NCI-H446 (cell line): ENCODE measurements around the gene CNOT6.

Experiments used
- DNase-seq, 2 experiments: peaks; one replicate each; lab custom pipeline; 2025; lab: John Stamatoyannopoulos, UW

Gene CNOT6

DNA sequence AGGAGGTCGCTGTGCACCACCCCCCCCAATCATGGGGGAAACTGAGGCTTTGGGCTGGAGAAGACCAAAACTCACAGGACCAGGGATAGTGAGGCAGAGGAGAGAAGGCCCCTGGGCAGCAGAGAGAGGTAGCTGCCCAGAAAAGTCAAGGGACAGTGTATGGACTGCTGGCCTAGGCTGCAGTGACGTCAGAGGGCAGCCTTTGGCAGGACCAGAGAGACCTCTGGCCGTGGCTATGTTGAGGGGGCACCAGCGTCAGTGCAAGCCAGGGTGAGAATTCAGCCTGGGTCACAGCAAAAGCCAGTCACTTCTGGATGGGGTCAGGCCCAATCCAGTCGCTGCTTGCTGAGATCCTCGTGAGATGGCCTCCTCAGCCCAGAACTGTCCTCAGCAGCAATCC lies 128.7 kb downstream of the CNOT6 start:
- DNase-seq, result no peak

DNA sequence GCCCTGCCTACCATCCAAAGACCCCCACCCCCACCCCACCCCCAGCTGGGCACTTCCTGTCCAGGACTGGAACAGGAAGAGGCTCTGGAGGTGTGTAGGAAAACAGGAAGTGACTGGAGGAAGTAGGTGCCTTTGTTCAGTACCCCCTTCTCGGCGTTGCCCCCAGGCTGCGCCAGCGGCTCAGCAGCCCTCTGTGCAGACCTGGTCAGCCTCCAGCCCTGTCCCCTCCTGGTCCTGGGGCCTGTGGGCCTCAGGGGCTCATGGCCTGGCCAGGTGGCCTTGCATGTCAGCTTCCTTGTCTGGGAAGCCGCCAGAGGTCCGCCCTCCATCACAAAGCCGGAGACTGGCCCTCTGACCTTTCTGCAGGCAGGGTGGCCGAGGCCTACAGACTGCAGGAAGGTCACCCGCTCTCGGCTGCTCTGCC lies 129.2 kb downstream of the CNOT6 start:
- no peak for DNase-seq

DNA sequence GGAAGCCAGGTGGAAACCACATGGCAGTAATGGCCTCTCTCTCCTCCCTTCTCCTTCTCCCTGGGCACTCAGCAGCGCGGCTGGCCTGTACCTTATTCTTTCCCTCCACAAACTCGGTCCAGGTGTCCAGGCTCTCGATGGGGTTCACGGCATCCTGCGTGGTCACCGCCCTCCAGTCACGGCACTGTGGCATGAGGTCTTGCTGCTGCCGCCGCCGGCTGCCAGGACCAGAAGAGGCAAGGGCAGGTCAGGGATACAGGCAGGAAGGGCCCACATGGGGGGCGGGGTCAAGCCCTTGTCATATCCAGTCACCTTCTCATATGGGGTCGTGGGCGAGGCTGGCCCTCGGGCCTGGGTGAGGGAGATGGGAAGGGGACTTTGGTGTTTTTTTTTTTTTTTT lies 129.7 kb downstream of the CNOT6 start:
- no peak for DNase-seq

DNA sequence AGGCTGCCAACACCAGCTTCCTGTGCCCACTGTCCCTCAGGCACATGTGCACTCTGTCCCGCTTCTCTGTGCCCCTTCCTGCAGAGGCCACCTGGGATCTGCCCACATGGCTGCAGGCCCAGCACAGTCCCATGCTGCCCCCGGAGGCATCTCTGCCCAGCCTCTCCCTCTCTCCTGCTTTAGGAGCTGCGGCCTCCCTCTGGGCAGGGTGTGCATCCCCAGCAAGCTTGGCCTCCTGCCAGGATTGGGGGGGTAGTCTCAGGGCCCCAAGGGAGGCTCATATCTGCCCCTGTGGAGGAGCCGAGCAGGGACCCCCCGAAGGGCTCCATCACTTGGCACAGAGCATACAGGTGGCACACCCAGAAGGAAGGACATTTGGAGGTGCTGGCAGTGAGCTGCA lies 130.4 kb downstream of the CNOT6 start:
- no peak for DNase-seq

DNA sequence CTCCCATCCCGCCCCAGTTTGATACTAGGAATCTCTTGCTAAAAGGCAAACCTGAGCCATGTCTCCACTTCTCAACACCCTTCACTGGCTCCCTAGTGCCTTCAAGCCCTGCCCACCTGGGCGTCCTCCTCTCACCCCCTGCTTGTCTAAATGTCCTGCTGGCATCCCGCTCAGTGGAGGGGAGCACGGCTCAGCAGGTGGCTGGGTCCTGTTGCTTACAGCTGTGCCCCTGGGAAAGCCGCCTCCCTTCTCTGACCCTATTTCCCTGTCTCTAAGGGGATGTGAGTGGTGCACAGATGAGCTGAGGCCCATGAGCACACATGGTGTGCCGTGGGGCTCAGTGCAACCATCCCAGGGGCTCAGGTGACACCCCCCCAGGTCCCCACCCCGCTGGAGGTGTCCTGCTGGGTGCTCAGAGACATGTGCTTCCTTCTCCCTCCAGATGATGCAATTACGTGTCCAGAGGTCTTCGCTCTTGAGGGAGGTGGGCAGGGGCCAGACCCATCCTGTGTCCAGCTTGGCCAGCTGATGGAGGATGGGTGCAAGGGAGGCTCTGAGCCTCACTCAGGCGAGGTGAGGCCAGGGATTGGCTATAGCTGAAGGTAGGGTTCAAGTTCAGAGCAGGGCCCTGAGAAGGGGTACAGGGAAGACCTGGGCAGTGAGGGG lies 131.1 kb downstream of the CNOT6 start:
- DNase-seq, result no peak

DNA sequence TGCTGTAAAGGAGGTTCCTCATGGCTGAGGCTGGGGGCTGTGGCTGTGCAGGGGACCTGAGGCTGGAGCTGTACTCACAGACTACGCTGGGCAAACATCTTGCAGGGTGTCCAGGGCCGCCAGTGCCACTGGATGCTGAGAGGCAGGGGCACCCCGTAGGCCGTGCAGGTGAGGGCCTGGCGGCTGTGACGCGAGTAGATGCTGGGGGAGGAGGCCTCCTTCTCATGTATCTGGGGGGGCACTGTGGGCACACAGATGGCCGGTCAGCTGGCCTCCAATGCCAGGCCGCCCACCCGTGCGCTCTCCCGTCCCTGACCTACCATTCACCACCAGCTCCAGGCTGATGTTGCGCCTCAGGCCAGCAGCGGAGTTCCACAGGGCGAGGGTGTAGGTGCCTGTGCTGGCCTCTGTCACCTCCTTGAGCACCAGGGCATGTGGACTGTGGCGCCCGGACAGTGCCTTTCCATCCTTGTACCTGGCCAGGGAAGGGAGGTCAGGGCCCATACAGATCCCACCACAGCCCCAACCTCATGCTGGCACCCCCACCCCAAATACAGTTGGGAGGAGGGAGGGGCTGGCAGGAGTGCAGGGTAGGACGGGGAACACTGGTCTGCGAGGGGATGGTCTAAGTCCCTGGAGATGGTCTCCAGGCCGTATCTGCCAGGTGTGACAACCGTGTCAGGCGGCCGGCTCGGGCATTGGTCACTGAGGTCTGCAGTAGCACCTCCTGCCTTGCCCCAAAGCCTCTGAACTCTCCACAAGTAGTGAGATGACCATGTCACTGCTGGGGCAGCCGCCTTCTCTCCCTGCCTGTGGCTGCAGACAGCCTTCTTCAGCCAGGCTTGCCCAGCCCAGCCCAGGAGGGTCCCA lies 131.8 kb downstream of the CNOT6 start:
- no peak for DNase-seq

DNA sequence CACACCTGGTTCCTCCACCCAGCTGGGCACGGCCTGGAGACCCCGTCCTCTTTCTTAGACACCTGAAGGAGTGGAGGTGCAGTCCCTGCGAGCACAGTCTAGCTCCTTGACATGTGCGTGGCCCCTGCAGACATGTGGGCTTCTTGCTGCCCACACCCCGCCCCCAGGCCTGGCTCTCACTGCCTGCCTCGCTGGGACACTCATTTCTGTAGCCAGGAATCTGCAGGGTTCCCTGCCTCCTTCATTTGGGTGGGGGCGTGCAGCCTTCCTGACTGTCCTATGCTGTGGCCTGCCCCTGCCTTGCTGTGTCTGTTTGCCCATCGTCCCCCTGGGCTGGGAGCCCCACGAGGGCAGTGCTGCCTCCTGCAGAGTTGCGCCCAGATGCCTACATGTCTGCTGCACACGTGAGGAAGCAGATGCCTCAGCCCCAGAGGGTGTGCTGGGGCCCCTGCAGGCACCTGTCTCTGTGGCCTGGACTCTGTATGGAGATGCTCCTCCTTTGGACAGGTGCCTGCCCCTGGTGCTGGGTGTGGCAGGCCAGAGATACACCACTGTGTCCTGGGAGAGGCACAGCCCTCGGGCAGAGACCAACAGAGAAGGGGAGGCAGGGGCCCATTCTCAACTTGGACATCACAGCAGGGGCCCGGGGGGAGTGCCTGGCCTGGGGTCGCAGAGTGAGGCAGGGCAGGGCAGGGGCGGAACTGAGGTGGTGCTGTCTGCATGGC lies 132.6 kb downstream of the CNOT6 start:
- DNase-seq, result no peak

- DNase-seq, result no peak
Observed at GRCh38 chr5:180627386-180628120, 133.4 kb downstream of the CNOT6 start.
